Mesothelial cell of epicardium (in vitro differentiated cells): ENCODE data around the gene ANKS1B. TPM values are rescaled to one million over a fixed set of nuclear protein-coding genes. Genes with fewer than 3 reads are reported as not detected.

ENCODE experiments used
- DNase-seq, 2 experiments: peaks; one replicate each; pipeline ENCODE4 v3.0.0; 2021; ENCODE audit warnings: low spot score in 2 of 2; ENCODE audit not compliant: unreplicated experiment in 2 of 2
- H3K27ac Mint-ChIP-seq: 2 replicates; pipeline ENCODE4 v1.8.0; 2021; ENCODE audit warnings: mixed read lengths
- H3K27me3 Mint-ChIP-seq: 2 replicates; pipeline ENCODE4 v1.8.0; 2021; ENCODE audit warnings: low read depth, mixed read lengths
- H3K36me3 Mint-ChIP-seq: 2 replicates; pipeline ENCODE4 v1.8.0; 2021; ENCODE audit warnings: mixed read lengths
- H3K4me1 Mint-ChIP-seq: 2 replicates; pipeline ENCODE4 v1.8.0; 2021; ENCODE audit warnings: mixed read lengths
- H3K4me3 Mint-ChIP-seq: 2 replicates; pipeline ENCODE4 v1.8.0; 2021; ENCODE audit warnings: mild to moderate bottlenecking, moderate library complexity, mixed read lengths
- H3K9me3 Mint-ChIP-seq: 2 replicates; pipeline ENCODE4 v1.8.0; 2021; ENCODE audit warnings: mixed read lengths
- total RNA-seq: library from RNA; stranded (reverse); gene quantifications from 3 replicates; pipeline ENCODE4 v1.2.1, GENCODE V29; 2021
- TF ChIP-seq, protein P1 (sequence below): fragments of 200-600 bp; sonication (generic); IDR thresholded peaks from one replicate; pipeline ENCODE4 v1.5.0; 2021; ENCODE audit warnings: antibody characterized with exemption; ENCODE audit not compliant: unreplicated experiment

ANKS1B gene
- total RNA-seq, 1 donor from 2014 or later, result 8.8 TPM

DNA sequence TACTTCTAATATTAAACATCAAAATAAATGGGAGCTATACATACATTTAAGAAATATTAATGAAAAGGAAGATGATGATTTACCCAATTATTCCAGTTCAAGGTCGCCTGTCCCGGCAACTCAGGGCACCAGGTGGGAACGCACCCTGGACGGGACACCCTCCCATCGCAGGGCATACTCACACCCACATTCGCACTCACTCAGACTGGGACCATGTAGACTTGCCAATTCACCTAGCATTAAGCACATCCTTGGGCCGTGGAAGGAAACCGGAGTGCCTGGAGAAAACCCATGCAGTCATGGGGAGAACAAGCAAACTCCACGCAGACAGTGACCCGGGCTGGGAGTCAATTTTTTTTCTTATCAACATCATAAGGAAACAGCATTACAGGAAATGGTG is 864.8 kb downstream of the ANKS1B start:
- Mint-ChIP-seq H3K4me3 (no peak overlapping the region), H3K36me3 (no peaks in the 10 kb centered on the region), H3K27ac (no peak overlapping the region), H3K9me3 (peaks cover 3% of the 10 kb centered on the region), H3K27me3 (peaks cover 17% of the 10 kb centered on the region), H3K4me1 (no peaks in the 10 kb centered on the region)
- DNase-seq, result no peak
- TF ChIP-seq, protein P1, sequence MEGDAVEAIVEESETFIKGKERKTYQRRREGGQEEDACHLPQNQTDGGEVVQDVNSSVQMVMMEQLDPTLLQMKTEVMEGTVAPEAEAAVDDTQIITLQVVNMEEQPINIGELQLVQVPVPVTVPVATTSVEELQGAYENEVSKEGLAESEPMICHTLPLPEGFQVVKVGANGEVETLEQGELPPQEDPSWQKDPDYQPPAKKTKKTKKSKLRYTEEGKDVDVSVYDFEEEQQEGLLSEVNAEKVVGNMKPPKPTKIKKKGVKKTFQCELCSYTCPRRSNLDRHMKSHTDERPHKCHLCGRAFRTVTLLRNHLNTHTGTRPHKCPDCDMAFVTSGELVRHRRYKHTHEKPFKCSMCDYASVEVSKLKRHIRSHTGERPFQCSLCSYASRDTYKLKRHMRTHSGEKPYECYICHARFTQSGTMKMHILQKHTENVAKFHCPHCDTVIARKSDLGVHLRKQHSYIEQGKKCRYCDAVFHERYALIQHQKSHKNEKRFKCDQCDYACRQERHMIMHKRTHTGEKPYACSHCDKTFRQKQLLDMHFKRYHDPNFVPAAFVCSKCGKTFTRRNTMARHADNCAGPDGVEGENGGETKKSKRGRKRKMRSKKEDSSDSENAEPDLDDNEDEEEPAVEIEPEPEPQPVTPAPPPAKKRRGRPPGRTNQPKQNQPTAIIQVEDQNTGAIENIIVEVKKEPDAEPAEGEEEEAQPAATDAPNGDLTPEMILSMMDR, result no peak

DNA sequence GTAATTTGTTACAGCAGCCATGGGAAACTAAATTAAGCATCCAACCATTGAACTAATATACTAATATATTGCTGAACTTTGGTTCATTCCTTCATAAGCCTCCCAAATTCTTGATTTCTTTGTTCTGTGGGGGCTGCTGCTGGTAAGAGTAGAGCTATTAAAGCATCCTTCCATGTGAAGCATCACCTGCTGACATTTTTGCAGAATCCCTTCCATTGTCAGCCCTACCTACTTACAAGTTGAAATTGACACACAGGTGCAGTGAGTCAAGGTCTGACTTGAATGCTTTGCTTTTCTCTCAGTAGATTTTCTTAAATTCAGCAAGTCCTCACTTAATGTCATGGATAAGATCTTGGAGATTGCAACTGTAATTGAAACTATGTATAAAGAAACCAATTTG is 865.3 kb downstream of the ANKS1B start:
- DNase-seq, result no peak
- Mint-ChIP-seq H3K4me1 (no peaks in the 10 kb centered on the region), H3K9me3 (peaks cover 3% of the 10 kb centered on the region), H3K36me3 (no peaks in the 10 kb centered on the region), H3K4me3 (no peak overlapping the region), H3K27ac (no peak overlapping the region), H3K27me3 (peaks cover 17% of the 10 kb centered on the region)
- TF ChIP-seq, protein P1, result no peak

DNA sequence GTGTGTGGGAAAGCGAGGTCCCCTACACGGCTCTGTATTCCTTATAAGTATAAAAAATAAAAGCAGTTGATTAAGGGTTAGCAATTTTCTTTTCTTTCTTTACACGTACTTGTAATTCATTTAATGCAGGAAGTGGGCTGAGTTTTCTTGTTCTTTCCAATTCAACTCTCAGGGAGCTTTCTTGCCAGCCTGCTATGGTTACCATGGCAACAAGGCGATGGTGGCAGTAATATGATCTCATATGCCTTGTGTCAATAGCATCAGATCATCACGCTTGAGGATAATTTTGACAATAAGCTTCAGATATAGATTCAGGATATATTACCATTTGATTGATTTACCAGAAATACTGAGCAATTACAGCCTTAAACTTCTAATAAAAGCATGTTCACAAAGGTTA is 873.1 kb downstream of the ANKS1B start:
- H3K4me1 Mint-ChIP-seq, result no peaks in the 10 kb centered on the region
- no peaks in the 10 kb centered on the region for H3K36me3 Mint-ChIP-seq
- peaks cover 3% of the 10 kb centered on the region for H3K9me3 Mint-ChIP-seq
- H3K4me3 Mint-ChIP-seq, result no peak overlapping the region
- no peak overlapping the region for H3K27ac Mint-ChIP-seq
- no peak for DNase-seq
- TF ChIP-seq, protein P1, result no peak
- H3K27me3 Mint-ChIP-seq, result peaks cover 8% of the 10 kb centered on the region

DNA sequence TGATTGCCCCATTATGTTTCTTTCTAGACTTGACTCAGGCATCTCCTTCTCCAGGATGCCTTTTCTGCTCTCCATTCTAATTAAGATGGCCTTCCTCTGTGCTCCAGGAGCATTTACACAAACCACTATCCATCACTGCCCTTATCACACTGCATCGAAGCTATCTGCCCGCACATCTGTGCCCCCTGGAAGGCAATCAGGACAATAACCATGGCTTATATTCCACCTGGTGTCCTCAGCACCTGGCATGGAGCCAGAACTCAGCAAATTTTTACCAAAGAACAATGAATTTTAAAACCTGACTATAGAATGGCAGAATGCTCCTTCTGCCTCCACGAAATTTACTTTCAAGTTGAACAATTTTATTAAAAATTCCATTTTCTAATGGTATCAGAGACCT is 873.9 kb downstream of the ANKS1B start:
- peaks cover 8% of the 10 kb centered on the region for H3K27me3 Mint-ChIP-seq
- no peaks in the 10 kb centered on the region for H3K4me1 Mint-ChIP-seq
- no peaks in the 10 kb centered on the region for H3K36me3 Mint-ChIP-seq
- no peak overlapping the region for H3K4me3 Mint-ChIP-seq
- peaks cover 3% of the 10 kb centered on the region for H3K9me3 Mint-ChIP-seq
- TF ChIP-seq, protein P1, result no peak
- no peak overlapping the region for H3K27ac Mint-ChIP-seq
- DNase-seq, result no peak

DNA sequence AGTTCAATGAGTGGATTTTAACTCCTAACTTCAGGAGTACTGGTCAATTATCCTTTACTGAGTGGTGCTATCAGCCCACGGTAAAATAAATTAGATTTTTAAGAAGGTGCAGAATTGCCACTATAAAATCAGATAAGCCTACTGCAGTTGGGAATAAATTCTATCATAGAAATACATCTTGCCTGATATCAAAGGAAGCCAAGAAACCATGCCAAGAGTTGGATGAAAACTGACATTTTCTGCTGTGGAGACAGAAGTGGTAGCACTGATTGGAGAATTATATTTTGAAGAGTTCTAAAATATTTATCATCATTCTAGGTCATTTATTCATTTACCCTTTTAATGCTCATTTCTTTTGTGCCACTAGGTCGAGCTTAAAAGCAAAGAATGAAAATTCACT is 874.5 kb downstream of the ANKS1B start:
- Mint-ChIP-seq H3K4me1 (no peaks in the 10 kb centered on the region), H3K36me3 (no peaks in the 10 kb centered on the region), H3K27me3 (peaks cover 8% of the 10 kb centered on the region), H3K9me3 (peaks cover 3% of the 10 kb centered on the region), H3K4me3 (no peak overlapping the region), H3K27ac (no peak overlapping the region)
- DNase-seq, result no peak
- TF ChIP-seq, protein P1, result no peak

DNA sequence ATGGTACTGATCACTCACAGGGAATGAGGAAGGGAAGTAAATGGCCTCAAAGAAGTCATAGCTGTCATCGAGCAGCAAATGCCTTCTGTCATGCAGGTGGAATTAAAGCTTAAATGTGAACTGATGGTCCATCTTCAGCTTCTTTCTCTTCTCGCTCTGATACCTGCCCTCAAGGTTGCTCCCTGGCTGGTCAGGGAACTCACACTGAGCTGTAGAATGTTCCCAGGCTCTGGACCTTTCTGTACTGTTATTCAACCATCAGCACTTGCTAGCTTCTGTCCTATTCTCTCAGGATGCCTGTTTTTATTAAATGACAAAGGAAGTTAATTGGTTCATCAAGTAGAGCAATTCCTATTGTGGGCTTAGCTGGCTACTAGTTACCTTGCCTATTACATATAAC is 875.8 kb downstream of the ANKS1B start:
- TF ChIP-seq, protein P1, result no peak
- Mint-ChIP-seq H3K27ac (no peak overlapping the region), H3K36me3 (no peaks in the 10 kb centered on the region), H3K9me3 (no peaks in the 10 kb centered on the region), H3K4me3 (no peak overlapping the region), H3K4me1 (no peaks in the 10 kb centered on the region), H3K27me3 (peaks cover 8% of the 10 kb centered on the region)
- no peak for DNase-seq
